SK-N-SH treated with all-trans-retinoic acid at 6 μM for 48 hours (cell line): ENCODE measurements around the gene C1orf141.

Experiments used
- CSDC2 ChIP-seq: fragments of 250-450 bp; sonication (Bioruptor Pico); IDR thresholded peaks from 2 replicates; pipeline ENCODE4 v1.5.0; 2020; ENCODE audit warnings: mild to moderate bottlenecking, moderate library complexity
- RARB ChIP-seq: fragments of 250-450 bp; sonication (Bioruptor Pico); IDR thresholded peaks from 2 replicates; pipeline ENCODE4 v1.8.0; 2021; ENCODE audit warnings: mild to moderate bottlenecking, moderate library complexity
- SNAI2 ChIP-seq: fragments of 250-450 bp; sonication (Bioruptor Pico); IDR thresholded peaks from 2 replicates; pipeline ENCODE4 v1.5.0; 2020; ENCODE audit warnings: mild to moderate bottlenecking, moderate library complexity
- ZFP30 ChIP-seq: fragments of 450-650 bp; formaldehyde crosslinking; IDR thresholded peaks from 2 replicates; pipeline ENCODE4 v1.5.0; 2022; ENCODE audit warnings: mild to moderate bottlenecking, moderate library complexity
- TF ChIP-seq, protein P1 (sequence below): fragments of 250-450 bp; sonication (Bioruptor Pico); IDR thresholded peaks from 2 replicates; pipeline ENCODE4 v1.5.1; 2020; ENCODE audit warnings: low read depth, mild to moderate bottlenecking, moderate library complexity

- TF ChIP-seq ZFP30 (CRISPR knock-in tag), result no peak
- no peak for TF ChIP-seq RARB
- TF ChIP-seq, protein P1, sequence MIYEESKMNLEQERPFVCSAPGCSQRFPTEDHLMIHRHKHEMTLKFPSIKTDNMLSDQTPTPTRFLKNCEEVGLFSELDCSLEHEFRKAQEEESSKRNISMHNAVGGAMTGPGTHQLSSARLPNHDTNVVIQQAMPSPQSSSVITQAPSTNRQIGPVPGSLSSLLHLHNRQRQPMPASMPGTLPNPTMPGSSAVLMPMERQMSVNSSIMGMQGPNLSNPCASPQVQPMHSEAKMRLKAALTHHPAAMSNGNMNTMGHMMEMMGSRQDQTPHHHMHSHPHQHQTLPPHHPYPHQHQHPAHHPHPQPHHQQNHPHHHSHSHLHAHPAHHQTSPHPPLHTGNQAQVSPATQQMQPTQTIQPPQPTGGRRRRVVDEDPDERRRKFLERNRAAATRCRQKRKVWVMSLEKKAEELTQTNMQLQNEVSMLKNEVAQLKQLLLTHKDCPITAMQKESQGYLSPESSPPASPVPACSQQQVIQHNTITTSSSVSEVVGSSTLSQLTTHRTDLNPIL (CRISPR knock-in tag), result no peak
- no peak for TF ChIP-seq SNAI2 (CRISPR knock-in tag)
- TF ChIP-seq CSDC2 (CRISPR knock-in tag), result no peak
Measured at GRCh38 chr1:67138813-67139499, 4.2 kb upstream of the C1orf141 start.
